Stimulated activated CD4-positive, alpha-beta T cell treated with anti-CD3 and anti-CD28 coated beads, Interleukin-1b, Interleukin-23, amount 100 ng/mL, for 1 hour (primary cell): ENCODE results near the gene CDV3.
"Not testable (repeated sequence)": the region's sequence is repeated elsewhere in the genome, so short reads cannot be mapped to it uniquely, and the experiment has no call there.

Source experiments
- DNase-seq, 2 donors: peaks; one replicate each; pipeline ENCODE4 v3.0.0-alpha.2; 2020; ENCODE audit warnings: low read depth in 2 of 2

CDV3 gene

GRCh38 chr3:133573629-133574194, at the start of gene CDV3:
Gene CDV3 (plus strand): TSS chr3:133573686. CDS start chr3:133574045, 359 bp downstream.
- DNase-seq: no peak

GRCh38 chr3:133523758-133524157, 49.7 kb upstream of the CDV3 start:
- not testable (repeated sequence) for DNase-seq

- DNase-seq: no peak
Observed at GRCh38 chr3:133525435-133525834, 48.1 kb upstream of the CDV3 start.

DNA sequence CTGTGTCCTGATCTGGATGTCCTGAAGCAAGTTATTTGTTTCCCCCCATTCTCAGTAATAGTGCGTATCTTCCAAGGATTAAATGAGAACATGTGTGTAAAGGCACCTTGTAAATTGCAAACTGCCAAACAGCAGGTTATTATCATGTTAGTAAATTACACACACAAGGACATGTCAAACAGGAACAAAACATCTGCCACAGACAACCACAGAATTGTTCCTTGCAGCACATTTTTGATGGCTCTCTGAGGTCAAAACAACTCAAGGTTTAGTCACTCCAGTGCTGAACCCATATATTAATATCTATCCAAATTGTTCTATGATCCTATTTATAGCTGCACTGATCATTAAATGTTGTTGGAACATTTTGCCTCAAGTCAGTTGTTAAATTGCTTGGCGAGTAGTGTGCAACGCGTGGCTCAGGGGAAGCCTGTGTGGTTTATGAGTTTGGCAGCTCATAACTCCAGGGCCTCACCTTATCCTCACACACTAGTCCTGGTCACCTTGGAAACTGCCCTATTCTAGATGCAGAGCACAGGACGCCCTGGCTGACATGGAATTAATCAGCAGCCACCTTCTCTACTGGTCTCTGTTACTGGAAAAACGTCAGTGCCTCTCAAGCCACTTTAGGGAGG, 46.3 kb upstream of the CDV3 start:
- no peak for DNase-seq

DNA sequence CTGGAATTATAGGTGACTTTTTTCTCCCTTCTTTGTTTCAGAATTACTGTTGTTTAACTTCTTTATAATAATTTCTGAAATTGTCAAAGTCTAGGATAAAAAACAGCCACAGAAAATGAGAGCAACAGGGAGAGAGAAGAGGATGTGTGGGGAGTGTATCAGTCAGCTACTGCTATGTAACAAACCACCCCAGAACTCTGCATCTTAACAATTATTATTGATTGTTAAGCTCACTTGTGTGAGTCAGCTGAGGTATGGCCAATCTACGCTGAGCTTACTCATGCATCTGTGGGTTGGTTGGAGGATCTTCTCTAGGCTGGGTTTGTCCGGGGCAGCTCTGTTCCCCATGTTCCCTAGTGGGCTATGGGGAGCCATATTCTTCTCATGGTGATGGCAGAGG, 43.7 kb upstream of the CDV3 start:
- DNase-seq: no peak

DNA sequence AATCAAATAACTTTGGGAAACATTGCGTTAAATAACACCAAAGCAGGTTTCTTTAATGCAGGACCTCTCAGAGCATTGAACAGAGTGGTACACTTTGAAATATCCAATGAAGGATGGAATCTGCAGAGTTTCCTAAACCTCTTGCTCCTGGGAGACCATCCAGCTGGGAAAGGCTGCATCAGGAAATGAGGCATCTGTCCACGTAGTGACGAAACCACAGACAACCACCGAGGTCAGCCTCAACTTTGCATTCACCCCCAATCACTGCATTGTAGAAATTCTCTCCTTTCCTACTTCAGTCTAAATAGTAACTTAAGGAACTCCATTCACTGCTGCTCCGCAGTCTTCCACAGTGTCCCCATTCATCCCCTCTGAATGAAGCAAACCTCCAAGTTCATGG, 41.5 kb upstream of the CDV3 start:
- DNase-seq: no peak

- DNase-seq: no peak
Observed at GRCh38 chr3:133532951-133533350, 40.5 kb upstream of the CDV3 start.

GRCh38 chr3:133535971-133536881, 37.3 kb upstream of the CDV3 start:
- DNase-seq: no peak

GRCh38 chr3:133537131-133537530, 36.4 kb upstream of the CDV3 start:
- not testable (repeated sequence) for DNase-seq

DNA sequence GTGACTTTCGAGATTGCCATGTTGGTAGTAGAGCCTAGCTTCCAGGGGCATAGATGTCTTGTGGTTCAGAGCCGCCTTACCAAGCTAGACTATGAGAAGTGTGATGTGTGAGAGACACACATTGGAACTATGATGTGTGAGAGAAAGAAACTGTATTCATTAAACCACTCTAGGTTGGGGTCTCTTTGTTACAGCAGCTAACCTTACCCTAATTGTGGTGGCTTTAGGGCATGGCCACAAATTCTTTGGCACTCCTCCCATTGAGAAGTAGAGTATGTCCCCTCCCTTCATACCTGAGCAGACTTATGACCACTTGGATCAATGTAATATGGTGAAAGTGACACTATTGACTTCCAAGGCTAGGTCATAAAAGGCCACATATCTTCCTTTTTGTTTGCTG, 35.3 kb upstream of the CDV3 start:
- DNase-seq: no peak

DNA sequence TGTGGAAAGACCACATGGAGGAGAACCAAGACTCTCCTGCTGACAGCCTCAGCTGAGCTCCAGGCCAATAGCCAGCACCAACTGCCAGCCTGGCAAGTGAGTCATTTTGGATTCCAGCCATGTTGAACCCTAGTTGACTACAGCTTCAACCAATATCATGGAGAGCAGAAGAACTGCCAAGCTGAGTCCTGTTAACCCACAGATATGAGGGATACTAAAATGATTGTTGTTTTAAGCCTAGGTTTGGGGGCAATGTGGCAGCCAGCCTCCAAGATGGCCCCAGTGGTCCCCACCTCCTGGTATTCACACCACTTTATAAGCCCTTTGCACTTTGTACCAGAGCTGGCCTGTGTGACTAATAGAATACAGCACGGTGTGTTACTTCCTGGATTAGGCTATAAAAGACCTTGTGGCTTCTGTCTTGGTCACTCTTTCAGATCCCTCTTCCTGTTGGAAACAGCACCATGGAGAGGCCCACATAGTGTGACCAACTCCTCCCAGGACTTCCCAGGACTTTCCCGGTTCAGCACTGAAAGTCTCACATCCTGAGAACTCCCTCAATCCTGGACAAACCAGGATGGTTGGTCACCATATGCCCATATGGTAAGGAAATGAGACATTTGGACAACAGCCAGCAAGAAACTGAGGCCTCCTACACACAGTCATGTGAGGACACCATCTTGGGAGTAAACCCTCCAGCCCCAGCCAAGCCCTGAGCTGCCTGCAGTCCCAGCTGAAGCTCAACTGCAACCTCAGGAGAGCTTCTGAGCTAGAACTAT, 32.4 kb upstream of the CDV3 start:
- DNase-seq: no peak

GRCh38 chr3:133542871-133543270, 30.6 kb upstream of the CDV3 start:
- no peak for DNase-seq

DNA sequence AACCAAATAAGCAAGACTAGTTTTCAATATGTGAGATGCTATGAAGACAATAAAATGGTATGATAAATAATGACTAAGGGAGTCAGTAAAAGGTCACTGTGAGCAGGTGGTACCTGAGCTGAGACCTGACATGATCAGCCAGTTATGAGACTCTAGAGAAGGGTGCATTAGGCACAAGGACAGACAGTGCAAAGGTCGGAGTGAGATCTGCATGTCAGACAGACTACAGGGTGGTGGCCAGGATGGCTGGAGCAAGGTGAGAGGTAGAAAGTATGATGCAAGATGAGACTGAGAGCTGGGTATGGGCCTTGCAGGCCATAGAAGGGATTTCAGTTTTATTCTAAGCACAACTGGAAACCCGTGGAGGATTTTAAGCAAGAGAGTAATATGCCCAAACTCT, 28.5 kb upstream of the CDV3 start:
- not testable (repeated sequence) for DNase-seq

GRCh38 chr3:133547432-133548041, 25.9 kb upstream of the CDV3 start:
- DNase-seq: no peak

DNA sequence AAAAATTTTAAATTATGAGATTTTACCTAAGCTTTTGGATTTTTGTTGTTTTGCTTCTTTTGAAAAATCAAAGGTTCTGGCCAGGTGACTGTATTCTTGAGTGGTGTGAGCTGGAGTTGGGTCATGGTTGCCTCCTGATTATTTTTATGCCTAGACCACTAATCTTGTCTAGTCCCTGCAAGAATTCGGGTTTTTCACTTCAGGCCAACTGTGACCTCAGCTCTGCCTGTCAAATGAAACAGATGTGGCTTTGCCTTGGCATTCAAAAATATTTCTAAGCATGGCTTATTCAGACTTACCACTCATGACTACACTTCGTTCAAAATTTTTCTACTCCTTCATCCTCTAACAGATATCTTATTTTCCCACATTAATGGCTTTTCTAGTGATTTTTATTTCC, 25.4 kb upstream of the CDV3 start:
- DNase-seq: no peak

DNA sequence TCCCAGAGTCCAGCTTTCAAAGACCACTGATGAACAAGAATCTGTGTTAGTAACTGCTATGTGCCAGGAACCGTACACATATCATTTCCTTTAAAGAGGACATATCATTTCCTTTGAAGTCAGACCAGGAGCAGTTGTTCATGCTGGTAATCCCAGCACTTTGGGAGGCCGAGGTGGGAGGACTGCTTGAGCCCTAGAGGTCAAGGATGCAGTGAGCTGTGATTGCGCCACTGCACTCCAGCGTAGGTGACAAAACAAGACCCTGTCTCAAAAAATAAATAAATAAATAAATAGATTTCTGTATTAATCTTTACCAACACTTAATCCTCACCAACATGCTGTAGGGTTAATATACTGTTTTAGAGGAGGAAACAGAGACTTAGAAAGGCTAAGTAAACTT, 23.9 kb upstream of the CDV3 start:
- no peak for DNase-seq

DNA sequence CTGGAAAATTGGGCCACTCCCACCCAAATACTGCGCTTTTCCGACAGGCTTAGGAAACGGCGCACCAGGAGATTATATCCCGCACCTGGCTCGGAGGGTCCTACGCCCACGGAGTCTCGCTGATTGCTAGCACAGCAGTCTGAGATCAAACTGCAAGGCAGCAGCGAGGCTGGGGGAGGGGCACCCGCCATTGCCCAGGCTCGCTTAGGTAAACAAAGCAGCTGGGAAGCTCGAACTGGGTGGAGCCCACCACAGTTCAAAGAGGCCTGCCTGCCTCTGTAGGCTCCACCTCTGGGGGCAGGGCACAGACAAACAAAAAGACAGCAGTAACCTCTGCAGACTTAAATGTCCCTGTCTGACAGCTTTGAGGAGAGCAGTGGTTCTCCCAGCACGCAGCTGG, 21.9 kb upstream of the CDV3 start:
- not testable (repeated sequence) for DNase-seq

DNA sequence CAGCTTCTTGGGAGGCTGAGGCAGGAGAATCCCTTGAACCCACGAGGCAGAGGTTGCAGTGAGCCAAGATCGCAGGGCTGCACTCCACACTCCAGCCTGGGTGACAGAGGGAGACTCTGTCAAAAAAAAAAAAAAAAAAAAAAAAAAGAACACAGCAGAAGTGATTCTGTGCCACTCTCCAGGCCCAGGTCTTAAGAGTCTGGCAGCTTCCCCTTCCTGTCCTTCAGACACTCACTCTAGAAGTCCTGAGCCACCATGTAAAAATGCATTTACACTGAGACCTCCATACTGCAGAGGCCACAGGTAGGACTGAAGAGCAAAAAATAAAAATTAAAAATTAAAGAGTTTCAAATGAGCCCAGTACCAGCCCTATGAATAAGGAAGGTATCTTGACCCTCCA, 11.8 kb upstream of the CDV3 start:
- DNase-seq: no peak

DNA sequence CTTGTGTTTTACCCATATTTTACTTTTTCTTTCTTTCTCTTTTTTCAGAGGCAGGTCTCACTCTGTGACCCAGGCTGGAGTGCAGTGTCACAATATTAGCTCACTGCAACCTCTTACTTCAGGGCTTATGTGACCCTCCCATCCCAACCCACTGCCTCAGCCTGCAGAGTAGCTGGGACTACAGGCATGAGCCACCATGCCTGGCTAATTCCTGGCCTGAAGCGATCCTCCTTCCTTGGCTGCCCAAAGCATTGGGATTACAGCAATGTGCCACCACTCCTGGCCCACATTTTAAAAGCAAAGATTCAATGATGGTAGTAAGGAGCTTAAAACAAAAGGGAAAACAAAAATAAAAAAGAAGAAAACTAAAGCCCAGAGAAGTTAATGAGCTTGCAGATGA, 11.1 kb upstream of the CDV3 start:
- no peak for DNase-seq

DNA sequence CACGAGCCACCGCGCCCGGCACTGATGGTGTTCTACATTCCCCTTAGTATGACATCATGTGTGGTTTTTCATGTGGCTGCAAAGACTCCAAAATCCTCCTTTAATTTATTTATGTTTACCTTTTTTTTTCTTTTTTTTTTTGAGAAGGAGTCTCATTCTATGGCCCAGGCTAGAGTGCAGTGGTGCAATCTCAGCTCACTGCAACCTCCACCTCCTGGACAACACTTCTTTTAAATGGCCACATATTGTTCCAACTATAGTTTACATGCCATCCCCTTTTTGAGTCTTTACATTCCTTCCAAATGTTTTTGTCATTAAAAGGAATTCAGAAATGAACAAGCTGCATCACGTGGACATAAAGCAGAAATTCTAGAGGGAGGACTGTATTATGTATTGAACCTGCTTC, 10.3 kb upstream of the CDV3 start:
- DNase-seq: no peak

GRCh38 chr3:133563816-133564215, 9.7 kb upstream of the CDV3 start:
- DNase-seq: no peak
